Kidney (tissue), 14 donors: ENCODE measurements around the gene AFG1L. TPM values are rescaled to one million over a fixed set of nuclear protein-coding genes. Genes with fewer than 3 reads are reported as not detected.

Source experiments
- DNase-seq, 5 donors: peaks; one replicate each; pipeline ENCODE4 v3.0.0-alpha.2; 2013 to 2020
- FAIRE-seq: peaks from 2 replicates; lab custom pipeline; 2012; peaks lifted over from hg19 to GRCh38; lab: Jason Lieb, UNC
- H3K27ac ChIP-seq, 2 donors: one replicate each; pipeline ENCODE4 v1.7.0; 2013; ENCODE audit warnings: low read depth in 2 of 2, low read length in 2 of 2, inconsistent platforms in 1 of 2
- H3K27me3 ChIP-seq: one replicate; pipeline ENCODE4 v1.7.1; 2013; ENCODE audit warnings: low read length, inconsistent platforms; ENCODE audit not compliant: control insufficient read depth, insufficient read depth
- H3K36me3 ChIP-seq, 3 donors: one replicate each; pipeline versions ENCODE4 v1.7.0 to v1.7.1; 2013; ENCODE audit warnings: low read length in 3 of 3, control low read depth in 1 of 3, inconsistent platforms in 1 of 3; ENCODE audit not compliant: insufficient read depth in 3 of 3, control insufficient read depth in 2 of 3
- H3K4me1 ChIP-seq, 3 donors: one replicate each; pipeline versions ENCODE4 v1.7.0 to v1.7.1; 2013; ENCODE audit warnings: low read length in 3 of 3, inconsistent platforms in 1 of 3, low read depth in 1 of 3; ENCODE audit not compliant: control insufficient read depth in 2 of 3, insufficient read depth in 2 of 3
- H3K4me3 ChIP-seq, 3 donors: one replicate each; pipeline versions ENCODE4 v1.7.0 to v1.8.1; 2013; ENCODE audit warnings: low read length in 3 of 3, control low read depth in 1 of 3, inconsistent platforms in 1 of 3
- H3K9ac ChIP-seq, 3 donors: one replicate each; pipeline versions ENCODE4 v1.7.0 to v1.7.1; 2013; ENCODE audit warnings: low read length in 3 of 3, control low read depth in 1 of 3, inconsistent platforms in 1 of 3
- H3K9me3 ChIP-seq, 3 donors: one replicate each; pipeline versions ENCODE4 v1.7.0 to v1.7.1; 2013; ENCODE audit warnings: low read length in 3 of 3, control low read depth in 1 of 3, inconsistent platforms in 1 of 3; ENCODE audit not compliant: control insufficient read depth in 2 of 3, insufficient read depth in 1 of 3
- CTCF ChIP-seq: IDR thresholded peaks from 3 replicates; pipeline ENCODE4 v1.5.1; 2012; ENCODE audit warnings: mild to moderate bottlenecking, moderate library complexity, borderline replicate concordance; ENCODE audit not compliant: insufficient read depth; ENCODE audit errors: extremely low read depth
- intact Hi-C: fragments of 100-400 bp; cut with DNase I; formaldehyde crosslinking; loops from one replicate; pipeline ENCODE4 v1.11.1; 2022
- polyA plus RNA-seq: library from polyadenylated mRNA; stranded (reverse); fragments of 350-450 nt; fragmentation: Illumina TruSeq; extraction: RNeasy Lipid Tissue Mini Kit (QIAGEN cat#74804); gene quantifications from one replicate; pipeline ENCODE4 v1.2.3, GENCODE V29; 2014; ENCODE audit warnings: low read depth, low replicate concordance; ENCODE audit not compliant: insufficient read depth
- total RNA-seq: library from RNA; stranded (reverse); fragmentation: NEBNext Ultra II Directional; extraction: Animal tissue kit (Norgen Biotek cat#: 25700); gene quantifications from one replicate; pipeline ENCODE4 v1.2.1, GENCODE V29; 2021
- donor health status: control.
- donor health status: control.
- donor health status: control.
- donor health status: control.
- donor health status: control.
- donor health status: DM: yes; HTN: yes; CAD: no.
- donor health status: Normal renal cell carcinoma (clear cell type).

Gene AFG1L
- total and polyA plus RNA-seq, 2 donors from 2014 or later, result 6.8 to 7.0 TPM

DNA sequence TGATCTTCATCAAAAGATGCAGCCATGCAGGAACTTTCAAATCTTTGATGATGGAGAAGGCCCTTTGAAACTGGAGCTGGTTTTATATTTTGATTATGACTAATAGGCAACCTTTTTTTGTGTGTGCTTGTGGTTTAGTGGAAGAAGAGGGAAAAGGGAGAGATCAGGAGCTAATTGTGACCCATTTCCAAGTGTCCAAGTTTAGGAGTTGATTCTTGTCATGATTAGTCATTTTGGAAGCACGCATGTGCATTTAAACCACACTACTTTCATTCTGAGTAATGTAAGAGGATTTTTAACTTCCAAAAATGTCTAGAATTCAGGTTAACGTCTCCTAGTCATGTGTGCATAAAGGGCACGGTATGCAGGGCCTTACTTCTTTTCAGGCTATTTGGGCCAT lies 269.3 kb downstream of the AFG1L start:
- no peak for FAIRE-seq
- H3K4me1 ChIP-seq, result peaks cover 0 to 27% (median 16%) of the 10 kb centered on the region in 3 donors
- intact Hi-C loops, result no loop called here

DNA sequence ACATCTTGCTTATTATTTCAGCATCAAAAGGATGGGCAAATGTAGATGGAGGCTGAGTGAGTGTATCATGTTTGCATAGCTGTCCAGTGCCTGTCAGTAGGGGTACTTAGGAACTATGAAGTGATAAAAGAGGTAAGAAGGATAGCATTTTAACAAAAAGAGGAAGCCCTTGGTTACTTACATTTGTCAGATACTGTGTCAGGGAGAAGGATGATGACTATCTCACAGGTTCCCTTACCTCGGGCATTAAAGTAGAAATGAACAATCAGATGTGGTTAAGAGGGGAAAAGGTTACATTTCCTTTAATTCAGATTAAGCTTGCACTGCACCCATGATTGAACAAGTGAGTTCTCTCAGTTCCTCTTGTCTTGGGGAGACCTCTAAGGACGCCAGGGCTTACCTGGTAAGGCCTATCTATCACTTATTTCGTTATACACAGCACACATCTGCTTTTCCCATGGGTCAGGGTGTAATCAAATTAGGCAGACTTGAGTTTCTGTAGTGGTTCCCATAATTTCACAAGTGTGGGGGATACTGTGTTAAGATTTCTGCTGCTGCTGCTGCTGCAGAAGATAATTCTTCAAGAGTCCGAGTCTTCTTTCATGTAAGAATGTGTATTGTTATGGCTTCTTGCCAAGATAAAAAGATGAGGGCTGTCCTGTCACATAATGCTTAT lies 270.4 kb downstream of the AFG1L start:
- peaks cover 0 to 27% (median 15%) of the 10 kb centered on the region in 3 donors for H3K4me1 ChIP-seq
- no peak overlapping the region for H3K9ac ChIP-seq
- peaks cover 0 to 15% (median 10%) of the 10 kb centered on the region in 3 donors for H3K36me3 ChIP-seq
- DNase-seq, result no peak
- H3K9me3 ChIP-seq, result no peaks in the 10 kb centered on the region
- peak overlapping the region in 1 of 3 donors; percentile 10 for H3K4me3 ChIP-seq
- TF ChIP-seq CTCF, result no peak
- H3K27me3 ChIP-seq, result no peaks in the 10 kb centered on the region
- peak overlapping the region; percentile 63 to 85 for H3K27ac ChIP-seq
- no peak for FAIRE-seq
- intact Hi-C loops, result no loop called here

More for the DNA sequence above, 269.3 kb downstream of the AFG1L start:
- Histone ChIP-seq H3K27ac (peak overlapping the region in 1 of 2 donors; percentile 85), H3K9me3 (no peaks in the 10 kb centered on the region), H3K27me3 (no peaks in the 10 kb centered on the region), H3K9ac (no peak overlapping the region), H3K36me3 (peaks cover 0 to 15% (median 4%) of the 10 kb centered on the region in 3 donors), H3K4me3 (peak overlapping the region in 1 of 3 donors; percentile 2)
- TF ChIP-seq CTCF, result no peak
- no peak for DNase-seq

DNA sequence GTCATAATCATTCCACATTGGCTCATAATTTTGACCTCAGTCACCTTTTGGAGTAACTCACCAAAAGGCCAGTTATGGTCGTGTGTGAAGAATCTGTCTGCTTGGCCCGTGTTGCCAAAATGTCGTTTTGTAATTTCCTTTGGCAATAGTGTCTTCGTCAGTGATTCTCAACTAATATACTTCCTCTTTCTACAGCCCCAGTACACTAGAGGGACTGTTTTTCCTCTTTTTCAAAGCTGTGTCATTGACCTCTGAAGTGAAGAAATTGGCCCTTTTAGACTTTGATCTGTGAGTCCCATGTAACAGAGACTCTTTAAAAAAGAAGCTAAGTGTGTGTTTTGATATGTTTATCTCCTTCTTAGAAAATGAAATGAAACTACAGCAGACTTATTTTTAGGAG lies 271.0 kb downstream of the AFG1L start:
- Histone ChIP-seq H3K27ac (peak overlapping the region; percentile 63 to 85), H3K9me3 (no peaks in the 10 kb centered on the region), H3K9ac (peak overlapping the region in 1 of 3 donors; percentile 12), H3K36me3 (peaks cover 0 to 21% (median 12%) of the 10 kb centered on the region in 3 donors), H3K4me3 (peak overlapping the region in 1 of 3 donors; percentile 11), H3K27me3 (no peaks in the 10 kb centered on the region), H3K4me1 (peaks cover 0 to 27% (median 16%) of the 10 kb centered on the region in 3 donors)
- intact Hi-C loops, result no loop called here
- peak; percentile 46 for TF ChIP-seq CTCF
- DNase-seq, result peak in 1 of 5 donors; percentile 65
- FAIRE-seq, result peak; percentile 88
